Small intestine (tissue), 7 donors: Measurements from ENCODE around the gene F12. TPM values are rescaled to one million over a fixed set of nuclear protein-coding genes. Genes with fewer than 3 reads are reported as not detected.
A peak's percentile ranks its signal among the peaks of the same experiment; 100 is the strongest.

Experiments
- DNase-seq, 2 donors: peaks; one replicate each; pipeline versions ENCODE4 v3.0.0 to v3.0.0-alpha.2; 2013
- FAIRE-seq: peaks from 2 replicates; lab custom pipeline; 2012; peaks lifted over from hg19 to GRCh38; lab: Jason Lieb, UNC
- H3K27ac ChIP-seq, 3 donors: one replicate each; pipeline ENCODE4 v1.5.1; 2013; ENCODE audit warnings: low read length in 2 of 3, mild to moderate bottlenecking in 2 of 3, control low read depth in 1 of 3, inconsistent platforms in 1 of 3, low read depth in 1 of 3, moderate library complexity in 1 of 3
- H3K27me3 ChIP-seq, 3 donors: one replicate each; pipeline ENCODE4 v1.6.1; 2013; ENCODE audit warnings: low read length in 3 of 3, inconsistent platforms in 1 of 3; ENCODE audit not compliant: control insufficient read depth in 3 of 3, insufficient read depth in 3 of 3
- H3K36me3 ChIP-seq, 3 donors: one replicate each; pipeline ENCODE4 v1.6.1; 2013; ENCODE audit warnings: low read length in 3 of 3, inconsistent platforms in 1 of 3, low read depth in 1 of 3, mild to moderate bottlenecking in 1 of 3, moderate library complexity in 1 of 3; ENCODE audit not compliant: control insufficient read depth in 3 of 3, insufficient read depth in 2 of 3
- H3K4me1 ChIP-seq, 3 donors: one replicate each; pipeline ENCODE4 v1.6.1; 2013; ENCODE audit warnings: low read length in 2 of 3, inconsistent platforms in 1 of 3, low read depth in 1 of 3, mild to moderate bottlenecking in 1 of 3, moderate library complexity in 1 of 3; ENCODE audit not compliant: control insufficient read depth in 3 of 3, insufficient read depth in 2 of 3
- H3K4me3 ChIP-seq, 3 donors: one replicate each; pipeline ENCODE4 v1.5.1; 2013; ENCODE audit warnings: low read length in 3 of 3, control low read depth in 1 of 3, inconsistent platforms in 1 of 3, low read depth in 1 of 3, mild to moderate bottlenecking in 1 of 3, moderate library complexity in 1 of 3
- H3K9me3 ChIP-seq, 2 donors: one replicate each; pipeline ENCODE4 v1.6.1; 2013; ENCODE audit warnings: low read depth in 1 of 2, low read length in 1 of 2; ENCODE audit not compliant: control insufficient read depth in 2 of 2, insufficient read depth in 1 of 2
- WGBS, 3 donors: extraction: QIAGEN DNeasy Blood & Tissue Kit; methylation state at CpG; one replicate each; pipeline ENCODE4 v1.1.7; 2013; 5-methylcytosine and 5-hydroxymethylcytosine counted together
- polyA plus RNA-seq, 4 donors: library from polyadenylated mRNA; stranded (reverse) in 3 of 4; unstranded in 1 of 4; fragments of 200-250 nt in 3 of 4; fragments of 120-200 nt in 1 of 4; gene quantifications; one replicate each; pipeline versions ENCODE4 v1.2.1 to v1.2.3, GENCODE V29; 2013
- donor health status: healthy with polysubstance abuse.
- donor health status: control.
- donor health status: control.
- donor health status: Bipolar disorder and iron deficiency.
- donor health status: healthy.

The F12 gene
- polyA plus RNA-seq, 4 donors, result 0.28 to 22.4 (median 18.6) TPM

GRCh38 chr5:177370488-177371119 is 38.8 kb downstream of the F12 start:
- peak overlapping the region; percentile 25 to 60 (median 45) for H3K4me3 ChIP-seq
- peaks cover 0 to 33% (median 2%) of the 10 kb centered on the region in 3 donors for H3K4me1 ChIP-seq
- FAIRE-seq, result no peak

GRCh38 chr5:177369645-177370440 is 39.5 kb downstream of the F12 start:
- no peaks in the 10 kb centered on the region for H3K27me3 ChIP-seq
- H3K36me3 ChIP-seq, result peaks cover 0 to 16% (median 0%) of the 10 kb centered on the region in 3 donors
- peaks cover 0 to 33% (median 2%) of the 10 kb centered on the region in 3 donors for H3K4me1 ChIP-seq
- DNase-seq (no peak), FAIRE-seq (no peak)
- H3K27ac ChIP-seq, result no peak overlapping the region
- no peak overlapping the region for H3K4me3 ChIP-seq
- H3K9me3 ChIP-seq, result no peaks in the 10 kb centered on the region
- 66 to 77% (median 76%) methylated on average over 10 to 11 of the region's 11 CpGs for WGBS, 3 donors

More at GRCh38 chr5:177370488-177371119, 38.8 kb downstream of the F12 start:
- no peaks in the 10 kb centered on the region for H3K27me3 ChIP-seq
- H3K27ac ChIP-seq, result peak overlapping the region in 1 of 3 donors; percentile 81
- WGBS, 3 donors, result 11 to 27% (median 18%) methylated on average over 27 to 42 of the region's 42 CpGs
- peaks cover 0 to 16% (median 0%) of the 10 kb centered on the region in 3 donors for H3K36me3 ChIP-seq
- no peaks in the 10 kb centered on the region for H3K9me3 ChIP-seq
- peak; percentile 86 to 94 for DNase-seq

- Histone ChIP-seq H3K36me3 (peaks cover 0 to 16% (median 0%) of the 10 kb centered on the region in 3 donors), H3K27ac (peak overlapping the region in 1 of 3 donors; percentile 16), H3K9me3 (no peaks in the 10 kb centered on the region), H3K4me3 (no peak overlapping the region), H3K27me3 (no peaks in the 10 kb centered on the region), H3K4me1 (peaks cover 2 to 33% (median 5%) of the 10 kb centered on the region in 3 donors)
- 60 to 69% (median 61%) methylated on average over 5 of the region's 5 CpGs for WGBS, 3 donors
- FAIRE-seq (no peak), DNase-seq (peak; percentile 47 to 57)
Measured at GRCh38 chr5:177368869-177369644, 40.3 kb downstream of the F12 start.

GRCh38 chr5:177367981-177368868 is 41.1 kb downstream of the F12 start:
- peaks cover 3 to 36% (median 5%) of the 10 kb centered on the region in 3 donors for H3K4me1 ChIP-seq
- H3K27ac ChIP-seq, result peak overlapping the region in 1 of 3 donors; percentile 16
- no peaks in the 10 kb centered on the region for H3K9me3 ChIP-seq
- DNase-seq (peak in 1 of 2 donors; percentile 78), FAIRE-seq (no peak)
- H3K36me3 ChIP-seq, result peaks cover 0 to 13% (median 0%) of the 10 kb centered on the region in 3 donors
- 73 to 84% (median 80%) methylated on average over 28 to 29 of the region's 29 CpGs for whole genome bisulfite sequencing, 3 donors
- H3K4me3 ChIP-seq, result no peak overlapping the region
- H3K27me3 ChIP-seq, result no peaks in the 10 kb centered on the region

GRCh38 chr5:177367323-177367848 is 42.0 kb downstream of the F12 start:
- 36 to 41% (median 38%) methylated on average over 22 to 46 of the region's 46 CpGs for WGBS, 3 donors
- peak overlapping the region in 2 of 3 donors; percentile 34 to 58 for H3K4me3 ChIP-seq

GRCh38 chr5:177366528-177367322 is 42.6 kb downstream of the F12 start:
- no peak for FAIRE-seq
- Histone ChIP-seq H3K27me3 (no peaks in the 10 kb centered on the region), H3K27ac (peak overlapping the region; percentile 73 to 87 (median 76)), H3K36me3 (peaks cover 0 to 6% (median 0%) of the 10 kb centered on the region in 3 donors), H3K4me3 (peak overlapping the region in 2 of 3 donors; percentile 34 to 58), H3K4me1 (peaks cover 3 to 46% (median 5%) of the 10 kb centered on the region in 3 donors), H3K9me3 (no peaks in the 10 kb centered on the region)
- peak; percentile 87 to 92 for DNase-seq
- 23 to 34% (median 33%) methylated on average over 35 to 36 of the region's 36 CpGs for WGBS, 3 donors

More at GRCh38 chr5:177367323-177367848, 42.0 kb downstream of the F12 start:
- H3K9me3 ChIP-seq, result no peaks in the 10 kb centered on the region
- FAIRE-seq (no peak), DNase-seq (no peak)
- H3K27me3 ChIP-seq, result no peaks in the 10 kb centered on the region
- peaks cover 3 to 41% (median 5%) of the 10 kb centered on the region in 3 donors for H3K4me1 ChIP-seq
- peak overlapping the region in 1 of 3 donors; percentile 20 for H3K27ac ChIP-seq
- peaks cover 0 to 12% (median 0%) of the 10 kb centered on the region in 3 donors for H3K36me3 ChIP-seq
